GM10266 (cell line): Measurements from ENCODE around the gene RRP9.

Experiments
- DNase-seq: peaks from one replicate; pipeline ENCODE4 v3.0.0; 2012; ENCODE audit errors: extremely low spot score
- TF ChIP-seq, protein P1 (sequence below): IDR thresholded peaks from 2 replicates; pipeline ENCODE4 v1.5.1; 2012; ENCODE audit warnings: mild to moderate bottlenecking, low read depth; ENCODE audit not compliant: control insufficient read depth, insufficient read depth; ENCODE audit errors: missing control alignments

RRP9 gene

DNA sequence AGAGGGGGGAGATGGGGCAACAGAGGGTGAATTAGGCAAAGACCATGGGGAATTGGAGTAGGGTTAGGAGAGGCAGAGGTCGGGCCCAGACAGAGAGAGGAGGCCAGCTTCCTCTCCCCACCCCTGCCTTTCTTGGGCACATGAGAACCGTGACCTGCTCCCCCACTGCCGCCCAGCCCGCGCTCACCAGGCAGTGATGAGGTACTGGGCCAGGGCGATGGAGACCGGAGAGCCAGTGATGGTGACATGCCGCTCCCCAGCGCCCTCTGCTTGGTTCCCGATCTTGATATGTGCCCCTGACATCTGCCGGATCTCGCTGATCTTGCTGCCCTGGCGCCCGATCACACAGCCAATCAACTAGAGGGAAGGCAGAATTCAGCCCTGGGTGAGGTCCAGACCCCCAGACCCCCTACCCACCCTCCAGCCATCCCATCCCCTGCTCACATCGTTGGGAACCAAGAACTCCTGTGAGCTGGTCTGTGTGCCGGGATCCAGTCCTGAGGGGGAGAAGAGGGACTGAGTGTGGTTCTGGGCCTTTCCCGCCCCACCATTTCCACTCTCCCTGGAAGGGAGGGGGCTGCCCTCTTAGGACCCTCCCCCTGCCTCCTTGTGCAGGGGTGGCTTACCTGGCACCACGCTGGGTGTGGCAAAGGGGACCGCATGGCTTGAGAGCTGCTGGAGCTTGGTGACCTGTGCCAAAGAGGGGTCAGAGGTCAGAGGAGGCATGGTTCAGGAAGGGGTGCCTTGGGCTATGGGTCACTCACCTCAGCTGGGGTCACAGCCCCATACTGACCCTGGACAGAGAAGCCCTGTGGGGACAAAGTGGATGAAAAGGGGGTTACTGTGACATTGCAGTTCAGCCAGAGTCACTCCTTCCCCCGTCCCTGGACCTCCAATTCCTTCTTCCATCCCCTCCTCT is 17.2 kb upstream of the RRP9 start:
- TF ChIP-seq, protein P1, sequence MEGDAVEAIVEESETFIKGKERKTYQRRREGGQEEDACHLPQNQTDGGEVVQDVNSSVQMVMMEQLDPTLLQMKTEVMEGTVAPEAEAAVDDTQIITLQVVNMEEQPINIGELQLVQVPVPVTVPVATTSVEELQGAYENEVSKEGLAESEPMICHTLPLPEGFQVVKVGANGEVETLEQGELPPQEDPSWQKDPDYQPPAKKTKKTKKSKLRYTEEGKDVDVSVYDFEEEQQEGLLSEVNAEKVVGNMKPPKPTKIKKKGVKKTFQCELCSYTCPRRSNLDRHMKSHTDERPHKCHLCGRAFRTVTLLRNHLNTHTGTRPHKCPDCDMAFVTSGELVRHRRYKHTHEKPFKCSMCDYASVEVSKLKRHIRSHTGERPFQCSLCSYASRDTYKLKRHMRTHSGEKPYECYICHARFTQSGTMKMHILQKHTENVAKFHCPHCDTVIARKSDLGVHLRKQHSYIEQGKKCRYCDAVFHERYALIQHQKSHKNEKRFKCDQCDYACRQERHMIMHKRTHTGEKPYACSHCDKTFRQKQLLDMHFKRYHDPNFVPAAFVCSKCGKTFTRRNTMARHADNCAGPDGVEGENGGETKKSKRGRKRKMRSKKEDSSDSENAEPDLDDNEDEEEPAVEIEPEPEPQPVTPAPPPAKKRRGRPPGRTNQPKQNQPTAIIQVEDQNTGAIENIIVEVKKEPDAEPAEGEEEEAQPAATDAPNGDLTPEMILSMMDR: no peak
- DNase-seq: no peak

DNA sequence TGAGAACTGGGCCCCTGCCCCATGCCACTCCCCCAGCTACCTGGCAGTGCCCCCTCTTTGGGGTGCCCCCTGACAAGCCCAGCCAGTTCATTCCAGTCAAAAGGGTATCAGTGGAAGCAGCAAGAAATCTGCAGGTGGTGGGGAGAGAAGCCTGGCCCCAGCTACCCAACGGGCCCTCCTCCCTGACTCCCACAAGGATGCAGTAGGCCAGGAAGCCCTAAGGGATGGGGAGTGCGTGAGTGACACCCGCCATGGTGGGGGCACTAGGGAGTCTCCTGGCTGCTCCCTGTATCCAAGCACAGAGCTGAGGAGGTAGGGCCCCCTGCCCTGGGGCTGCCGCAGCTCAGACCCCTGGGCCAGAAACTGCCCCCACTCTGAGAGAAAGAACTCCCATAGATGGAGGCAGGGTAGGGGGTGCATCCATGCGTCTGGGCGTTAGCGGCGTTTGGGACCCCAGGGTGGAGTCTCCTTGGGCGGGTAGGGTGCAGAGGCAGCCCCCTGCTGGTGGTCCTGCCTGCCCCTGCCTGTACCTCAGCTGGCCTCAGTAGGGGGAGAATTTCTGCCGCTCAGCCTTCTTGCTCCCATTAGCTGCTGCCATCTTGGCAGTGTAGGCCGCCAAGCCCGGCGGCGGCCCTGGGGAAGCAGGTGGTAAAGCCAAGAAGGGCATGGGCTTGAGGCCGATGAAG is 16.0 kb upstream of the RRP9 start:
- TF ChIP-seq, protein P1: no peak
- no peak for DNase-seq

DNA sequence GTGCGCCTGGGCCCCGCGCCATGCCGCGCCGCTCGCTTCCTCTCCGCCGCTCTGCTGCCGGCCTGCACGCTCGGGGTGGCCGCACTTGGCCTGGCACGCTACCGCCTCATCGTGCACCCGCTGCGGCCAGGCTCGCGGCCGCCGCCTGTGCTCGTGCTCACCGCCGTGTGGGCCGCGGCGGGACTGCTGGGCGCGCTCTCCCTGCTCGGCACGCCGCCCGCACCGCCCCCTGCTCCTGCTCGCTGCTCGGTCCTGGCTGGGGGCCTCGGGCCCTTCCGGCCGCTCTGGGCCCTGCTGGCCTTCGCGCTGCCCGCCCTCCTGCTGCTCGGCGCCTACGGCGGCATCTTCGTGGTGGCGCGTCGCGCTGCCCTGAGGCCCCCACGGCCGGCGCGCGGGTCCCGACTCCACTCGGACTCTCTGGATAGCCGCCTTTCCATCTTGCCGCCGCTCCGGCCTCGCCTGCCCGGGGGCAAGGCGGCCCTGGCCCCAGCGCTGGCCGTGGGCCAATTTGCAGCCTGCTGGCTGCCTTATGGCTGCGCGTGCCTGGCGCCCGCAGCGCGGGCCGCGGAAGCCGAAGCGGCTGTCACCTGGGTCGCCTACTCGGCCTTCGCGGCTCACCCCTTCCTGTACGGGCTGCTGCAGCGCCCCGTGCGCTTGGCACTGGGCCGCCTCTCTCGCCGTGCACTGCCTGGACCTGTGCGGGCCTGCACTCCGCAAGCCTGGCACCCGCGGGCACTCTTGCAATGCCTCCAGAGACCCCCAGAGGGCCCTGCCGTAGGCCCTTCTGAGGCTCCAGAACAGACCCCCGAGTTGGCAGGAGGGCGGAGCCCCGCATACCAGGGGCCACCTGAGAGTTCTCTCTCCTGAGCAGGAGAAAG is 14.4 kb upstream of the RRP9 start:
- TF ChIP-seq, protein P1: peak; percentile 20
- peak; percentile 66 for DNase-seq

DNA sequence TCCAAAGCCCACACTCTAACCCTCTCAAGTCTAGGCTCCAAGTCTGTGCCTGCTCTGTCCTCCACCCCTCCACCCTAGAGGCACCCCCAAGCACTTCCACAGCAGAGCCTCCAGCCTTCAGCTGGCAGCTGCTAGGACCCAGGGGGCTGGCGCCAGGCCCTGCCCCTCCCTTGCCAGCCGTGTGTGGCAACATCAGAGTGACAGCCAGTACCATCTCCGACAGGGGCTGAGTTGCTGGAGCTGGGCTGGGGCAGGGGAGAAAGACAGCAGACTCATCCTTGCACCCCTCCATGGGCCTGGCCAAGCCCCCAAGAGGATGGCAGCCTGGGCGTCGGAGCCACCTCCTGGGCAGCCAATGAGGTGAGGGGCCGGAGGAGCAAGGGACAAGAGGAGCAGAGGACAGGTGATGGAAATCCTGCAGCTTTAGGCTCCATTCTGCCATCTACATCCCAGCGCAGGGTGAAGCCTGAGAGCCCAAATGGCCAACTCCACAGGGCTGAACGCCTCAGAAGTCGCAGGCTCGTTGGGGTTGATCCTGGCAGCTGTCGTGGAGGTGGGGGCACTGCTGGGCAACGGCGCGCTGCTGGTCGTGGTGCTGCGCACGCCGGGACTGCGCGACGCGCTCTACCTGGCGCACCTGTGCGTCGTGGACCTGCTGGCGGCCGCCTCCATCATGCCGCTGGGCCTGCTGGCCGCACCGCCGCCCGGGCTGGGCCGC is 13.6 kb upstream of the RRP9 start, which contains the start of gene GPR62:
Gene GPR62 (plus strand): TSS at position 207 of the 718 bp plus-strand sequence. CDS start 272 bp downstream, at position 479.
- DNase-seq: no peak
- TF ChIP-seq, protein P1: no peak

DNA sequence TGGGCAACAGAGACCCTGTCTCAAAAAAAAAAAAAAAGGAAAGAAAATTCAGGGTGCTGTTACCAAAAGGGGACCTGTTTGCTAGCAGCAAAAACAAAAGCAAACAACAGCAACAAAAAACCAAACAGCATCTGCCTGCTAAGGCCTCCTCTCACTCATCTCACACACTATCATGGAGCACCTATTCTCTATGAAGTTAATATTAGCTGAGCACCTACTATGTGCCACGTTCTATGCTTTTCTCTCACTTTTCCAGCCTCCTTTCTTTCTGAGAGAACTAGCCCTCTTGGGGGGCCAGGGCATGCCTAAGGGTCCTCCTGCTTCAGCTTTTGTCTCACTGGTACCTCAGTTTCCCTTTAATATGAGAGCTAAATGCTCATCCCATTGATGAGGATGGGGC is 13.0 kb upstream of the RRP9 start:
- TF ChIP-seq, protein P1: no peak
- no peak for DNase-seq

DNA sequence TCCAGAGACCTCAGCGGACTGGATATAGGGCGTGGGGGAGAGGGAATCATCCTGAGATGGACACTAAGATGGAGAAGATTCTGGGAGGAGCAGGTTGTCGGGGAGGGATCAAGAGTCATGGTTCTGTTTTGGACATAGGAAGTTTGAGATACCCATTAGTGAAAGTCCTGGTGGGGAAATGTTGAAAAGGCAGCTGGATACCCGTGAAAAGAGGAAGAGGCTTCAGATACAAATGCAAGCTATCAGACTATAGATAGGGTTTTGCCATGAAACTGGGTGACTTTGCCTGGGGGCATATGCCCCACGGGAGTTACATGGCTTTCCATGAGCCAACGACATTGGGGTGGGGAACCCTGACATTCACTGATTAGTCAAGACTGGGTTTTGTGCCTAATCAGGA is 12.4 kb upstream of the RRP9 start:
- no peak for DNase-seq
- TF ChIP-seq, protein P1: no peak
